CD14-positive monocyte (primary cell): Measurements from ENCODE around the gene VWA1. TPM values are rescaled to one million over a fixed set of nuclear protein-coding genes. Genes with fewer than 3 reads are reported as not detected.

Source experiments
- DNase-seq, 3 donors: peaks; one replicate each; pipeline ENCODE4 v3.0.0-alpha.2; 2011 to 2022
- H2AFZ ChIP-seq: 2 replicates; pipeline ENCODE4 v1.6.0; 2012; ENCODE audit warnings: mild to moderate bottlenecking, low read depth, low read length, inconsistent platforms; ENCODE audit not compliant: insufficient read depth, poor library complexity, severe bottlenecking
- H3K27ac ChIP-seq, 2 donors: 1 replicate in 1 of 2; 2 replicates in 1 of 2; pipeline ENCODE4 v1.5.1; 2012 to 2013; ENCODE audit warnings: low read length in 2 of 2, control low read depth in 1 of 2, inconsistent platforms in 1 of 2, low read depth in 1 of 2, mild to moderate bottlenecking in 1 of 2
- H3K27me3 ChIP-seq, 2 donors: one replicate each; pipeline versions ENCODE4 v1.6.0 to v1.6.1; 2011 to 2013; ENCODE audit warnings: low read length in 2 of 2; ENCODE audit not compliant: control insufficient read depth in 2 of 2, insufficient read depth in 2 of 2
- H3K36me3 ChIP-seq, 2 donors: replicated peaks in 1 of 2; 1 replicate in 1 of 2; 2 replicates in 1 of 2; pipeline versions ENCODE4 v1.5.1 to v1.6.1; 2012 to 2013; ENCODE audit warnings: low read length in 2 of 2, control low read depth in 1 of 2, inconsistent platforms in 1 of 2, mild to moderate bottlenecking in 1 of 2; ENCODE audit not compliant: insufficient read depth in 2 of 2, control insufficient read depth in 1 of 2
- H3K4me1 ChIP-seq, 2 donors: 1 replicate in 1 of 2; 2 replicates in 1 of 2; pipeline versions ENCODE4 v1.5.1 to v1.6.1; 2012 to 2013; ENCODE audit warnings: low read length in 2 of 2, control low read depth in 1 of 2, inconsistent platforms in 1 of 2, mild to moderate bottlenecking in 1 of 2, moderate library complexity in 1 of 2; ENCODE audit not compliant: insufficient read depth in 2 of 2, control insufficient read depth in 1 of 2
- H3K4me2 ChIP-seq: replicated peaks from 2 replicates; pipeline ENCODE3; 2012; ENCODE audit warnings: low read length, moderate library complexity, mild to moderate bottlenecking; ENCODE audit not compliant: poor library complexity, severe bottlenecking; ENCODE audit errors: extremely low read depth
- H3K4me3 ChIP-seq, 3 experiments: fragments of 200-600 bp in 1 of 3; sonication (generic) in 1 of 3; replicated peaks in 1 of 3; 1 replicate in 2 of 3; 2 replicates in 1 of 3; pipeline ENCODE4 v1.5.1; 2011 to 2013; ENCODE audit warnings: low read length in 3 of 3, mild to moderate bottlenecking in 3 of 3, control low read depth in 2 of 3, low read depth in 2 of 3, inconsistent platforms in 1 of 3, moderate library complexity in 1 of 3
- H3K79me2 ChIP-seq: 2 replicates; pipeline ENCODE4 v1.6.0; 2012; ENCODE audit warnings: mild to moderate bottlenecking, control low read depth, inconsistent platforms, low read length, moderate library complexity; ENCODE audit not compliant: insufficient read depth
- H3K9ac ChIP-seq: 2 replicates; pipeline ENCODE4 v1.6.0; 2017; ENCODE audit warnings: low read length, mild to moderate bottlenecking; ENCODE audit not compliant: insufficient read depth, poor library complexity, severe bottlenecking
- H3K9me3 ChIP-seq, 2 donors: replicated peaks in 1 of 2; 1 replicate in 1 of 2; 2 replicates in 1 of 2; pipeline versions ENCODE4 v1.5.1 to v1.6.1; 2012 to 2013; ENCODE audit warnings: low read length in 2 of 2, control low read depth in 1 of 2; ENCODE audit not compliant: control insufficient read depth in 1 of 2, insufficient read depth in 1 of 2
- H4K20me1 ChIP-seq: 2 replicates; pipeline ENCODE4 v1.6.0; 2012; ENCODE audit warnings: mild to moderate bottlenecking, low read length, control low read depth, moderate library complexity; ENCODE audit not compliant: insufficient read depth
- H3K27ac Mint-ChIP-seq, 7 donors: one replicate each; pipeline ENCODE4 v1.8.0; 2020; ENCODE audit warnings: mild to moderate bottlenecking in 7 of 7, mixed read lengths in 7 of 7, moderate library complexity in 6 of 7, inconsistent platforms in 2 of 7
- H3K27me3 Mint-ChIP-seq, 3 donors: one replicate each; pipeline ENCODE4 v1.8.0; 2021 to 2022; ENCODE audit warnings: low read depth in 3 of 3, mild to moderate bottlenecking in 3 of 3, mixed read lengths in 3 of 3, moderate library complexity in 3 of 3, inconsistent platforms in 1 of 3
- H3K36me3 Mint-ChIP-seq, 2 donors: one replicate each; pipeline ENCODE4 v1.8.0; 2020; ENCODE audit warnings: mixed read lengths in 2 of 2, inconsistent platforms in 1 of 2, mild to moderate bottlenecking in 1 of 2
- H3K4me1 Mint-ChIP-seq: one replicate; pipeline ENCODE4 v1.8.0; 2020; ENCODE audit warnings: mild to moderate bottlenecking, mixed read lengths
- H3K4me3 Mint-ChIP-seq, 2 donors: one replicate each; pipeline ENCODE4 v1.8.0; 2020; ENCODE audit warnings: mild to moderate bottlenecking in 2 of 2, mixed read lengths in 2 of 2, moderate library complexity in 1 of 2
- H3K9me3 Mint-ChIP-seq, 7 donors: one replicate each; pipeline ENCODE4 v1.8.0; 2020 to 2022; ENCODE audit warnings: mixed read lengths in 7 of 7, mild to moderate bottlenecking in 6 of 7, moderate library complexity in 6 of 7, inconsistent platforms in 2 of 7
- WGBS: methylation state at CpG from one replicate; pipeline ENCODE4 v1.1.5; 2013; ENCODE audit warnings: missing lambda C conversion rate; ENCODE audit not compliant: insufficient coverage; 5-methylcytosine and 5-hydroxymethylcytosine counted together
- intact Hi-C, 2 donors: fragments of 100-400 bp; cut with micrococcal nuclease; formaldehyde crosslinking; loops; one replicate each; pipeline versions ENCODE4 v1.15.0 to v1.15.1; 2023
- polyA plus RNA-seq, 3 donors: library from polyadenylated mRNA; depleted of rRNA in 1 of 3; unstranded in 2 of 3; stranded (reverse) in 1 of 3; fragments of 300-500 nt in 2 of 3; fragments of >200 nt in 1 of 3; fragmentation: Illumina TruSeq in 2 of 3; gene quantifications; 1 replicate in 2 of 3; 2 replicates in 1 of 3; pipeline ENCODE4 v1.2.3, GENCODE V29; 2012 to 2021
- TF ChIP-seq, protein P1 (sequence below): fragments of 200-600 bp; IDR thresholded peaks from one replicate; pipeline ENCODE4 v1.8.0; 2022; ENCODE audit warnings: antibody characterized with exemption, mild to moderate bottlenecking

Gene VWA1
- polyA plus RNA-seq, 3 donors: not detected

DNA sequence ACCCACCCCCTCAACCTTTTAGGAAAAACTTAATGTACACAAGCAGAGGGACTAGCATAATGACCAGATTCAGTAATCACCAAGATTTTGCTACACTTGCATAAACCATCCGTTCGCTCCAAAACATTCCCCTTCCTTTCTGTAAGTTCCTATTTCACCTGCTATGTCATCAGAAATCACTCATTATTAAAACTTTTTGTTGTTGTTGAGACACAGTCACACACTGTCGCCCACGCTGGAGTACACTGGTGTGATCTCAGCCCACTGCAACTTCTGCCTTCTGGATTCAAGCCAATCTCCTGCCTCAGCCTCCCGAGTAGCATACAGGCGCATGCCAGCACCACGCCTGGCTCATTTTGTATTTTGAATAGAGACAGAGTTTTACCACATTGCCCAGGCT lies 31.8 kb upstream of the VWA1 start:
- H3K4me1 ChIP-seq: peaks cover 30 to 38% of the 10 kb centered on the region in 2 donors
- Mint-ChIP-seq H3K27ac (peak overlapping the region in 5 of 7 donors; percentile 12 to 73 (median 40)), H3K4me1 (peaks cover 34% of the 10 kb centered on the region), H3K27me3 (no peaks in the 10 kb centered on the region), H3K4me3 (no peak overlapping the region), H3K9me3 (no peaks in the 10 kb centered on the region), H3K36me3 (peaks cover 41 to 57% of the 10 kb centered on the region in 2 donors)
- no peaks in the 10 kb centered on the region for H3K27me3 ChIP-seq
- DNase-seq: no peak
- no peak overlapping the region for H3K4me2 ChIP-seq
- H3K9me3 ChIP-seq: no peaks in the 10 kb centered on the region
- peaks cover 40% of the 10 kb centered on the region for H4K20me1 ChIP-seq
- TF ChIP-seq, protein P1, sequence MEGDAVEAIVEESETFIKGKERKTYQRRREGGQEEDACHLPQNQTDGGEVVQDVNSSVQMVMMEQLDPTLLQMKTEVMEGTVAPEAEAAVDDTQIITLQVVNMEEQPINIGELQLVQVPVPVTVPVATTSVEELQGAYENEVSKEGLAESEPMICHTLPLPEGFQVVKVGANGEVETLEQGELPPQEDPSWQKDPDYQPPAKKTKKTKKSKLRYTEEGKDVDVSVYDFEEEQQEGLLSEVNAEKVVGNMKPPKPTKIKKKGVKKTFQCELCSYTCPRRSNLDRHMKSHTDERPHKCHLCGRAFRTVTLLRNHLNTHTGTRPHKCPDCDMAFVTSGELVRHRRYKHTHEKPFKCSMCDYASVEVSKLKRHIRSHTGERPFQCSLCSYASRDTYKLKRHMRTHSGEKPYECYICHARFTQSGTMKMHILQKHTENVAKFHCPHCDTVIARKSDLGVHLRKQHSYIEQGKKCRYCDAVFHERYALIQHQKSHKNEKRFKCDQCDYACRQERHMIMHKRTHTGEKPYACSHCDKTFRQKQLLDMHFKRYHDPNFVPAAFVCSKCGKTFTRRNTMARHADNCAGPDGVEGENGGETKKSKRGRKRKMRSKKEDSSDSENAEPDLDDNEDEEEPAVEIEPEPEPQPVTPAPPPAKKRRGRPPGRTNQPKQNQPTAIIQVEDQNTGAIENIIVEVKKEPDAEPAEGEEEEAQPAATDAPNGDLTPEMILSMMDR: no peak
- H3K4me3 ChIP-seq: no peak overlapping the region
- H3K9ac ChIP-seq: no peak overlapping the region
- no peak overlapping the region for H3K27ac ChIP-seq
- WGBS: 97% methylated on average over 4 of the region's 7 CpGs
- H3K36me3 ChIP-seq: peaks cover 41 to 51% of the 10 kb centered on the region in 2 donors
- H2AFZ ChIP-seq: no peak overlapping the region
- H3K79me2 ChIP-seq: peaks cover 79% of the 10 kb centered on the region
- intact Hi-C loops: no loop called here

DNA sequence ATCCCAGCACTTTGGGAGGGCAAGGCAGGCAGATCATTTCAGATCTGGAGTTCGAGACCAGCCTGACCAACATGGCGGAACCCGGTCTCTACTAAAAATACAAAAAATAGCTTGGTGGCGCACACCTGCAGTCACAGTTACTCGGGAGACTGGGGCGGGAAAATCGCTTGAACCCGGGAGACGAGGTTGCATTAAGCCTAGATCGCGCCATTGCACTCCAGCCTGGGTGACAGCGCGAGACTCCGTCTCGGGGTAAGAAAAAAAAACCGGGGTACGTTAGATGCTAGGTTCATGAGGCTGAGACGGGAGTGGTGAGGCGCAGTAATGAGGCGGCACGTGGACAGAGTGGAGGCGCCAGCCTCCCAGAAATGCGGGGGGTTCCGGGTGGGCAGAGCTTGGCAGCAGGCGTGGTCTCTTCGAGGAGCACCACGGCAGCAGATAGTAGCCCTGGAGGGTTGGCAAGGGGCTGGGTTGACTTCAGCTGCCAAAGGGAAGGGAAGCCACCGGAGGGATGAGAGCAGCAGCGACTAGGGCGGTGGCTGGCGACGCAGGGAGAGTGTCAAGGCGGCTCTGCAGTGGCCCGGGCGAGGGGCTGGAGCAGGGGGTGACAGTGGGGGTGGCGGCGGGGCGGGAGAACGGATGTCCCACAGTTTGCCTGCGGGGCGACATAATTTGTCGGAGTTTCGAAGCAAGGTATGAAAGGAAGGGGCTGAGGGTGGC lies 29.2 kb upstream of the VWA1 start:
- Mint-ChIP-seq H3K9me3 (peaks cover 0 to 7% (median under 1%) of the 10 kb centered on the region in 7 donors), H3K27me3 (no peaks in the 10 kb centered on the region), H3K4me3 (peak overlapping the region; percentile 84 to 91), H3K27ac (peak overlapping the region; percentile 80 to 95 (median 86)), H3K36me3 (peaks cover 39 to 52% of the 10 kb centered on the region in 2 donors), H3K4me1 (peaks cover 24% of the 10 kb centered on the region)
- Histone ChIP-seq H3K36me3 (peaks cover 36 to 45% of the 10 kb centered on the region in 2 donors), H4K20me1 (peaks cover 25% of the 10 kb centered on the region), H3K9ac (peak overlapping the region; percentile 96), H3K4me2 (peak overlapping the region; percentile 95), H3K9me3 (peaks cover 0 to 1% of the 10 kb centered on the region in 2 donors), H3K27me3 (no peaks in the 10 kb centered on the region), H3K27ac (peak overlapping the region; percentile 51 to 94), H3K79me2 (peaks cover 59% of the 10 kb centered on the region), H3K4me1 (peaks cover 17 to 23% of the 10 kb centered on the region in 2 donors), H3K4me3 (peak overlapping the region; percentile 73 to 99 (median 73)), H2AFZ (peak overlapping the region; percentile 88)
- TF ChIP-seq, protein P1: no peak
- intact Hi-C loops: loop anchor here in 1 of 2 donors (1.0 kb wide), 1 partner anchor 8 kb away; no protein-coding TSS in a partner anchor
- no peak for DNase-seq
- 44% methylated on average over 43 of the region's 43 CpGs for WGBS
